Mesenchymal stem cell (in vitro differentiated cells and primary cell): ENCODE measurements around the gene ABLIM2.

Experiments
- DNase-seq: peaks from one replicate; pipeline ENCODE4 v3.0.0-alpha.2; 2013
- H2AFZ ChIP-seq: one replicate; pipeline ENCODE4 v1.6.1; 2013; ENCODE audit warnings: low read depth, mild to moderate bottlenecking, control low read depth, inconsistent platforms, low read length, moderate library complexity
- H2AK5ac ChIP-seq: 2 replicates; pipeline ENCODE4 v1.6.1; 2013; ENCODE audit warnings: low read length, moderate library complexity, mild to moderate bottlenecking, inconsistent platforms; ENCODE audit not compliant: severe bottlenecking
- H2BK120ac ChIP-seq: one replicate; pipeline ENCODE4 v1.6.1; 2013; ENCODE audit warnings: low read depth, mild to moderate bottlenecking, inconsistent platforms, low read length, moderate library complexity
- H2BK12ac ChIP-seq, 2 experiments: one replicate each; pipeline ENCODE4 v1.6.1; 2013; ENCODE audit warnings: inconsistent platforms in 2 of 2, low read length in 2 of 2, mild to moderate bottlenecking in 2 of 2, moderate library complexity in 2 of 2, control low read depth in 1 of 2
- H2BK15ac ChIP-seq: one replicate; pipeline ENCODE4 v1.6.1; 2013; ENCODE audit warnings: mild to moderate bottlenecking, low read depth, inconsistent platforms; ENCODE audit not compliant: poor library complexity, severe bottlenecking
- H2BK5ac ChIP-seq: 2 replicates; pipeline ENCODE4 v1.6.1; 2013; ENCODE audit warnings: low read depth, mild to moderate bottlenecking, low read length, control low read depth, inconsistent platforms; ENCODE audit not compliant: poor library complexity, severe bottlenecking
- H3K14ac ChIP-seq, 2 experiments: one replicate each; pipeline ENCODE4 v1.6.1; 2013; ENCODE audit warnings: inconsistent platforms in 2 of 2, low read length in 2 of 2, control low read depth in 1 of 2, mild to moderate bottlenecking in 1 of 2, moderate library complexity in 1 of 2
- H3K18ac ChIP-seq, 2 experiments: one replicate each; pipeline ENCODE4 v1.6.1; 2013; ENCODE audit warnings: inconsistent platforms in 2 of 2, low read length in 2 of 2, control low read depth in 1 of 2, low read depth in 1 of 2, mild to moderate bottlenecking in 1 of 2
- H3K23ac ChIP-seq, 2 experiments: one replicate each; pipeline ENCODE4 v1.6.1; 2013; ENCODE audit warnings: inconsistent platforms in 2 of 2, low read length in 2 of 2, mild to moderate bottlenecking in 2 of 2, moderate library complexity in 2 of 2, control low read depth in 1 of 2
- H3K27ac ChIP-seq: 2 replicates; pipeline ENCODE4 v1.5.1; 2013; ENCODE audit warnings: mild to moderate bottlenecking, moderate library complexity, low read length, control low read depth, inconsistent platforms; ENCODE audit not compliant: poor library complexity, severe bottlenecking
- H3K27me3 ChIP-seq, 2 experiments: 2 replicates each; pipeline versions ENCODE4 v1.6.1 to v1.7.0; 2013; ENCODE audit warnings: low read length in 2 of 2, mild to moderate bottlenecking in 2 of 2, moderate library complexity in 2 of 2, control low read depth in 1 of 2, inconsistent platforms in 1 of 2; ENCODE audit not compliant: control insufficient read depth in 1 of 2, insufficient read depth in 1 of 2
- H3K36me3 ChIP-seq, 2 experiments: 2 replicates each; pipeline versions ENCODE4 v1.6.1 to v1.7.0; 2013; ENCODE audit warnings: low read length in 2 of 2, control low read depth in 1 of 2, inconsistent platforms in 1 of 2, low read depth in 1 of 2, mild to moderate bottlenecking in 1 of 2; ENCODE audit not compliant: insufficient read depth in 2 of 2, control insufficient read depth in 1 of 2
- H3K4ac ChIP-seq, 2 experiments: one replicate each; pipeline ENCODE4 v1.6.1; 2013; ENCODE audit warnings: inconsistent platforms in 2 of 2, low read length in 2 of 2, mild to moderate bottlenecking in 2 of 2, moderate library complexity in 2 of 2, control low read depth in 1 of 2, low read depth in 1 of 2
- H3K4me1 ChIP-seq: 2 replicates; pipeline ENCODE4 v1.6.1; 2013; ENCODE audit warnings: low read depth, low read length, control low read depth; ENCODE audit not compliant: control insufficient read depth, insufficient read depth
- H3K4me2 ChIP-seq: 2 replicates; pipeline ENCODE4 v1.6.1; 2013; ENCODE audit warnings: low read length, mild to moderate bottlenecking, inconsistent platforms; ENCODE audit not compliant: poor library complexity, severe bottlenecking
- H3K4me3 ChIP-seq, 2 experiments: 2 replicates each; pipeline versions ENCODE4 v1.5.1 to v1.7.0; 2013; ENCODE audit warnings: low read length in 2 of 2, mild to moderate bottlenecking in 2 of 2, control low read depth in 1 of 2, low read depth in 1 of 2; ENCODE audit not compliant: insufficient read depth in 1 of 2
- H3K79me1 ChIP-seq: replicated peaks from 2 replicates; pipeline ENCODE4 v1.6.1; 2013; ENCODE audit warnings: mild to moderate bottlenecking, control low read depth, low read length, inconsistent platforms; ENCODE audit not compliant: poor library complexity, severe bottlenecking
- H3K9ac ChIP-seq: 2 replicates; pipeline ENCODE4 v1.7.0; 2013; ENCODE audit warnings: mild to moderate bottlenecking, low read length, moderate library complexity
- H3K9me3 ChIP-seq: 2 replicates; pipeline ENCODE4 v1.7.0; 2013; ENCODE audit warnings: mild to moderate bottlenecking, low read length; ENCODE audit not compliant: control insufficient read depth
- H4K8ac ChIP-seq: one replicate; pipeline ENCODE4 v1.6.1; 2013; ENCODE audit warnings: inconsistent platforms, mild to moderate bottlenecking, low read length, moderate library complexity
- H4K91ac ChIP-seq: one replicate; pipeline ENCODE4 v1.6.1; 2013; ENCODE audit warnings: mild to moderate bottlenecking, low read length, inconsistent platforms
- WGBS: methylation state at CpG from one replicate; pipeline ENCODE4 v1.1.7; 2013; ENCODE audit warnings: mixed read lengths; 5-methylcytosine and 5-hydroxymethylcytosine counted together

The ABLIM2 gene

GRCh38 chr4:8115916-8116315, 42.7 kb downstream of the ABLIM2 start:
- H3K14ac ChIP-seq, result no peak overlapping the region
- H3K9ac ChIP-seq, result no peak overlapping the region
- no peak overlapping the region for H3K27ac ChIP-seq
- no peak overlapping the region for H2BK5ac ChIP-seq
- no peak overlapping the region for H2BK12ac ChIP-seq
- no peak overlapping the region for H4K8ac ChIP-seq
- no peak overlapping the region for H2BK15ac ChIP-seq
- H2AFZ ChIP-seq, result no peak overlapping the region
- DNase-seq, result no peak
- H3K4me3 ChIP-seq, result no peak overlapping the region
- no peaks in the 10 kb centered on the region for H3K79me1 ChIP-seq
- 75% methylated on average over 8 of the region's 8 CpGs for WGBS
- H3K23ac ChIP-seq, result peak overlapping the region in 1 of 2 experiments; percentile 61
- H3K36me3 ChIP-seq, result no peaks in the 10 kb centered on the region
- H3K18ac ChIP-seq, result no peak overlapping the region
- H2BK120ac ChIP-seq, result no peak overlapping the region
- no peak overlapping the region for H2AK5ac ChIP-seq
- no peak overlapping the region for H3K4ac ChIP-seq
- no peak overlapping the region for H4K91ac ChIP-seq
- H3K9me3 ChIP-seq, result no peaks in the 10 kb centered on the region
- H3K4me2 ChIP-seq, result no peak overlapping the region
- H3K27me3 ChIP-seq, result peaks cover 36 to 81% of the 10 kb centered on the region in 2 experiments
- no peaks in the 10 kb centered on the region for H3K4me1 ChIP-seq

- WGBS, result 74% methylated on average over 5 of the region's 5 CpGs
- Histone ChIP-seq H3K79me1 (no peaks in the 10 kb centered on the region), H3K23ac (no peak overlapping the region), H4K8ac (no peak overlapping the region), H2BK15ac (no peak overlapping the region), H2AFZ (no peak overlapping the region), H3K18ac (no peak overlapping the region), H3K4me2 (no peak overlapping the region), H3K27me3 (peaks cover 42 to 79% of the 10 kb centered on the region in 2 experiments), H2BK12ac (no peak overlapping the region), H3K36me3 (no peaks in the 10 kb centered on the region), H3K4me3 (no peak overlapping the region), H3K27ac (no peak overlapping the region), H3K4ac (no peak overlapping the region), H3K4me1 (peaks cover 5% of the 10 kb centered on the region), H3K14ac (no peak overlapping the region), H4K91ac (no peak overlapping the region), H3K9ac (no peak overlapping the region), H2BK5ac (no peak overlapping the region), H2AK5ac (no peak overlapping the region), H2BK120ac (no peak overlapping the region), H3K9me3 (no peaks in the 10 kb centered on the region)
- DNase-seq, result no peak
Observed at GRCh38 chr4:8115203-8115520, 43.5 kb downstream of the ABLIM2 start.

DNA sequence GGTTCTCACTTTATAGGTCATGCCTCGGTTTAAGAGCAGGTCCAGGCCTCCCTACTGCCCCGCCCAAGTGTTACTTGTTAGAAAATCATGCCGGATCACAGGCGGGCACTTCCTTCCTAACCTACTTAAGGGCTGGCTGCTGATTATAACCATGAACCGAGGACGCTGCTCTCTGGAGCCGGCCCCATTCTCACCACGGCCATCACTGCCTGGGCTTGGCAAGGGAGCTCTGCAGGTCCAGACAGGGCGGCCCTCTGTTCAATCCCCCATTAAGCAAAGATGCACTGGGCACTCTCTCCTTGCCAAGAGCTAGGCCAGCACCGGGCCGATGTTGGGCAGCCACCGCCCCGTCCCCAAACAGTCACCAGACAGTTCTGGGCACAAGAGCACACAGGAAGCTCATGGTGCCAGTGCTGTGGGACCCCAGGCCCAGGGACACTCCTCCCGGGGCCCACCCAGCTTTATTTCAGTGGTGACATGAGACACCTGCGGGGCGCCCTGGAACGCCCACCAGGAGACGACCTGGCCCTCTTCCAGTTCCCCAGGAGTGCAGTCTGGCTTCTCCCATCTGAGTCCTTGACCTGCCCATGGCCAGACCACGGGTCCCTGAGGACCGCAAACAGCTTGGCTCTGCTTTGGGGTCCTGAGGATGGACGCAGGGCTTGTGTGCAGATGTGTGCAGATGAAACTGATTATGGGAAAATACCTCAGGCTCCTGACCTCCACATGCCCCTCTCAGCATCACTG, 44.0 kb downstream of the ABLIM2 start:
- no peaks in the 10 kb centered on the region for H3K9me3 ChIP-seq
- no peak overlapping the region for H3K18ac ChIP-seq
- H2AFZ ChIP-seq, result no peak overlapping the region
- H3K4ac ChIP-seq, result no peak overlapping the region
- no peak overlapping the region for H2BK120ac ChIP-seq
- H3K4me2 ChIP-seq, result no peak overlapping the region
- WGBS, result 78% methylated on average over 20 of the region's 21 CpGs
- peaks cover 43 to 80% of the 10 kb centered on the region in 2 experiments for H3K27me3 ChIP-seq
- no peak for DNase-seq
- H3K4me1 ChIP-seq, result peaks cover 8% of the 10 kb centered on the region
- H3K4me3 ChIP-seq, result no peak overlapping the region
- H3K79me1 ChIP-seq, result no peaks in the 10 kb centered on the region
- no peak overlapping the region for H3K23ac ChIP-seq
- H4K91ac ChIP-seq, result no peak overlapping the region
- H2AK5ac ChIP-seq, result no peak overlapping the region
- H4K8ac ChIP-seq, result no peak overlapping the region
- H3K36me3 ChIP-seq, result no peaks in the 10 kb centered on the region
- H3K9ac ChIP-seq, result no peak overlapping the region
- no peak overlapping the region for H2BK15ac ChIP-seq
- no peak overlapping the region for H3K14ac ChIP-seq
- H3K27ac ChIP-seq, result no peak overlapping the region
- no peak overlapping the region for H2BK5ac ChIP-seq
- H2BK12ac ChIP-seq, result no peak overlapping the region

DNA sequence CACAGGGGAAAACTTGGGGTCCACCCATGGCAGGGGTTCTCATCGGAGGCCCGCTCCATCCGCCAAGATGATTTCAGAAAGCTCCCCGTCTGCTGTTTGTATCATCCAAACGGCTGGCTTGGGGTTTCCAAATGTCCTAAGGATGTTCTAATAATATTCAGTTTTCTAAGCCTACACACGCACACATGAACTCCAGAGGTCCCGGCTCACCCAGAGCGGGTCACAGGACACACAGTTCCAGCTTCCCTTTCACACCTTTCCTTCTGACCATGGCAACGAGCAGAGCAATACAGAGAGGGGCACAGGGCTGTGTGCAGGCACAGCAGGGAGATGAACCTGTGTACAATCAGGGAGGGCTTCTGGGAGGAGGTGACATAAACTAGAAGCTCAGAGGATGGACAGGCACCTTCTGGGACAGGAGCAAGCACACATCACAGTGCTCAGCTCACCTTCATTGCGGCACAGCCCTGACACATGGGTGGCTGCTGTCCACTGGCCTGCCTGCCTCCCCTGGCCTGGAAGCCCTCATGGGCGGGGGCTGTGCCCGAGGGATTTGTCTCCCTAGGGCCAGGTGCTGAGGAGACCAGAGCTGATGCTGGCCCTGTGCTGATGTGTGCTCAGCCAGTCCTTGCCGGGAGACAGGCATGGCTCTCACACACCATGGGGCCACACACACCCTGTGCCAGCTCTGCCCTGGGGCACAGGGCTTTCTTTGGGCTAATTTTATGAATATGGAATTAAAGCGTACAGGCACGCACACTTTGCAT, 44.8 kb downstream of the ABLIM2 start:
- Histone ChIP-seq H3K27me3 (peaks cover 48 to 83% of the 10 kb centered on the region in 2 experiments), H3K27ac (no peak overlapping the region), H3K9me3 (no peaks in the 10 kb centered on the region), H3K4ac (no peak overlapping the region), H4K91ac (no peak overlapping the region), H3K79me1 (no peaks in the 10 kb centered on the region), H3K36me3 (no peaks in the 10 kb centered on the region), H3K4me3 (no peak overlapping the region), H2AK5ac (no peak overlapping the region), H3K4me1 (peaks cover 11% of the 10 kb centered on the region), H3K4me2 (no peak overlapping the region), H2BK12ac (no peak overlapping the region), H3K14ac (no peak overlapping the region), H3K23ac (no peak overlapping the region), H2AFZ (no peak overlapping the region), H2BK15ac (no peak overlapping the region), H2BK5ac (no peak overlapping the region), H3K18ac (no peak overlapping the region), H3K9ac (no peak overlapping the region), H4K8ac (no peak overlapping the region), H2BK120ac (no peak overlapping the region)
- 87% methylated on average over 14 of the region's 15 CpGs for WGBS
- DNase-seq, result no peak
